Measurements from ENCODE around the gene TACC3. TPM values are rescaled to one million over a fixed set of nuclear protein-coding genes. Genes with fewer than 3 reads are reported as not detected.

TACC3 gene
- total RNA-seq, 2 experiments from 2014 or later, result 213 TPM

- no peaks in the 10 kb centered on the region for H3K36me3 Mint-ChIP-seq (ENCODE audit: low read depth)
- ChIA-PET POLR2A (interaction anchor here (1.4 to 1.5 kb wide), 2 partner anchors 22 to 77 kb away, joined by 3 to 4 read pairs; partner anchors contain the start of gene NSD2), CTCF (no interaction called here)
- DNase-seq, result no peak
- peaks cover 30% of the 10 kb centered on the region for H3K27me3 Mint-ChIP-seq
- H3K9me3 Mint-ChIP-seq, result no peaks in the 10 kb centered on the region
- no peak overlapping the region for H3K27ac Mint-ChIP-seq
- H3K4me3 Mint-ChIP-seq, result no peak overlapping the region
- no peaks in the 10 kb centered on the region for H3K4me1 Mint-ChIP-seq
These were observed 72.9 kb downstream of the TACC3 start for GRCh38 chr4:1793940-1794808.

Other genes with a start within 250 kb of the TACC3 start
- gene FAM53A, start 37.2 kb upstream of the TACC3 start, total RNA-seq, result under 1 TPM; 0.65 to 0.91 TPM
- 100 to 1,000 TPM; 105 to 107 TPM for gene SLBP, start 9.2 kb upstream of the TACC3 start, total RNA-seq
- gene TMEM129, start 198 bp upstream of the TACC3 start, total RNA-seq, result 10 to 100 TPM; 20.4 to 22.3 TPM
- under 1 TPM; 0.18 to 0.45 TPM for gene FGFR3, start 71.8 kb downstream of the TACC3 start, total RNA-seq
- gene LETM1, start 134.6 kb downstream of the TACC3 start, total RNA-seq, result 10 to 100 TPM; 36.6 to 39.3 TPM
- gene NSD2, start 149.9 kb downstream of the TACC3 start, total RNA-seq, result 100 to 1,000 TPM; 235 to 248 TPM

Measured in activated CD4-positive, alpha-beta memory T cell treated with anti-CD3 and anti-CD28 coated beads, Interleukin-2, amount 10 ng/mL, durations not matched to agents 7 days and 5 days (primary cell).